ENCODE measurements around the gene TP53BP1.
A peak's percentile ranks its signal among the peaks of the same experiment; 100 is the strongest.

The TP53BP1 gene

DNA sequence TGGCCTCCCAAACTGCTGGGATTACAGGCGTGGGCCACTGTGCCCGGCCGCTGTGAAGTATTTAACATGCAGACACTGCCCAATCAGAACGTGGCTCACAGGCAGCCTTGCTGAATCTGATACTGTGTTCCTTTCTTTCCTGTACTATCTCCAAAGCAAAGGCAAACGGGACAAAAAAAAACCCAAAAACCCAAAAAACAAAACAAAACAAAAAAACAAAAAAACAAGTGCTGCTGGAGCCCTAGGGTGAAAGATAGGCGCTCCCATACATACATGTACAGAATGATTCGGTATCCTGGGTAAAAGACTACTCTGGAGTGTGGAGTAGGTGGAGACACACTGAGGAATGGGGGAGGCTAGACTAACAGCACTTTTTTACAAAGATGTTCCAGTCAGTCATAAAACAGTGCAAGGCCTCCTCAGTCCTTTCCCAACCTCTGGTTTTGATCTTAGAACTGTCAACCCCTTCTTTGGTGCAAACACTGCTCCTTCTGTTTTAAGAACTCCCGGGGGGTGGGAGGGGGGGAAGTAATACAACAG lies 16.8 kb upstream of the TP53BP1 start:
- Histone ChIP-seq H3K27me3 (ENCODE audit: control insufficient read depth in 1 of 2, insufficient read depth in 2 of 2, low read length in 2 of 2) (no peaks in the 10 kb centered on the region), H3K9me3 (ENCODE audit: control insufficient read depth in 2 of 2, low read length in 2 of 2) (no peaks in the 10 kb centered on the region), H3K36me3 (ENCODE audit: control insufficient read depth in 2 of 2, insufficient read depth in 2 of 2, low read length in 2 of 2) (no peaks in the 10 kb centered on the region), H3K4me3 (ENCODE audit: low read length in 2 of 2) (peak overlapping the region; percentile 90 to 97), H3K27ac (ENCODE audit: low read length) (peak overlapping the region; percentile 87), H3K4me1 (ENCODE audit: control insufficient read depth, insufficient read depth, low read length) (peaks cover 29% of the 10 kb centered on the region), H3K9ac (ENCODE audit: low read length in 2 of 2) (peak overlapping the region; percentile 60 to 84)

DNA sequence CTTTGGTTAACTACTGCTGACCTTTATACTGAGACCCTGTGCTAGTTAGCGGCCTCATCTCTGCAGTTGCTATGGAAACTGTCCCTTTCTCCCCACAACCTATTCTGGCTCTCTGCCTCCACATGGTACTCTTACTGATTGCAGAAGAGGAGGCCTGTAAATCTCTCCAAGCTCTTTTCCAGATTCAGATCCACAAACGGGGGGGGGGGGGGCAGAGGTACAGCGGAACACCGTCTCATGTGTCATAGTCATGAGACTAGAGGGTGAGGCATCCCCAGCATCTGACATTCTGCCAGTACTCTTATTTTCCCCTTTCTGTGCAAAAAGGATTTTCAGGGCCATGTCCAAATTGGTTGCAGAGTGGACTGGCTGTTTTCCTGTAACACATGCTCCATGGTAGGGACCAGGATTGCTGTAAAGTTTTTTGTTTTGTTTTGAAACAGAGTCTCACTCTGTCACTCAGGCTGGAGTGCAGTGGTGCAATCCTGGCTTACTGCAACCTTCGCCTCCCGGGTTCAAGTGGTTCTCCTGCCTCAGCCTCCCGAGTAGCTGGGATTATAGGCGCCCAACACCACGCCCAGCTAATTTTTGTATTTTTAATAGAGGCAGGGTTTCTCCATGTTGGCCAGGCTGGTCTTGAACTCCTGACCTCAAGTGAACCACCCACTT lies 16.2 kb upstream of the TP53BP1 start:
- H3K4me3 ChIP-seq (ENCODE audit: low read length in 2 of 2) = peak overlapping the region; percentile 8 to 90
- peaks cover 29% of the 10 kb centered on the region for H3K4me1 ChIP-seq (ENCODE audit: control insufficient read depth, insufficient read depth, low read length)
- no peaks in the 10 kb centered on the region for H3K9me3 ChIP-seq (ENCODE audit: control insufficient read depth in 2 of 2, low read length in 2 of 2)
- no peaks in the 10 kb centered on the region for H3K27me3 ChIP-seq (ENCODE audit: control insufficient read depth in 1 of 2, insufficient read depth in 2 of 2, low read length in 2 of 2)
- peak overlapping the region in 1 of 2 donors; percentile 15 for H3K9ac ChIP-seq (ENCODE audit: low read length in 2 of 2)
- peak overlapping the region; percentile 87 for H3K27ac ChIP-seq (ENCODE audit: low read length)
- H3K36me3 ChIP-seq (ENCODE audit: control insufficient read depth in 2 of 2, insufficient read depth in 2 of 2, low read length in 2 of 2) = no peaks in the 10 kb centered on the region

- no peak overlapping the region for H3K4me3 ChIP-seq (ENCODE audit: low read length in 2 of 2)
- H3K4me1 ChIP-seq (ENCODE audit: control insufficient read depth, insufficient read depth, low read length) = peaks cover 29% of the 10 kb centered on the region
- no peaks in the 10 kb centered on the region for H3K27me3 ChIP-seq (ENCODE audit: control insufficient read depth in 1 of 2, insufficient read depth in 2 of 2, low read length in 2 of 2)
- H3K36me3 ChIP-seq (ENCODE audit: control insufficient read depth in 2 of 2, insufficient read depth in 2 of 2, low read length in 2 of 2) = no peaks in the 10 kb centered on the region
- H3K9me3 ChIP-seq (ENCODE audit: control insufficient read depth in 2 of 2, low read length in 2 of 2) = no peaks in the 10 kb centered on the region
- H3K27ac ChIP-seq (ENCODE audit: low read length) = no peak overlapping the region
- no peak overlapping the region for H3K9ac ChIP-seq (ENCODE audit: low read length in 2 of 2)
Measured at GRCh38 chr15:43508421-43508820, 15.5 kb upstream of the TP53BP1 start.

DNA sequence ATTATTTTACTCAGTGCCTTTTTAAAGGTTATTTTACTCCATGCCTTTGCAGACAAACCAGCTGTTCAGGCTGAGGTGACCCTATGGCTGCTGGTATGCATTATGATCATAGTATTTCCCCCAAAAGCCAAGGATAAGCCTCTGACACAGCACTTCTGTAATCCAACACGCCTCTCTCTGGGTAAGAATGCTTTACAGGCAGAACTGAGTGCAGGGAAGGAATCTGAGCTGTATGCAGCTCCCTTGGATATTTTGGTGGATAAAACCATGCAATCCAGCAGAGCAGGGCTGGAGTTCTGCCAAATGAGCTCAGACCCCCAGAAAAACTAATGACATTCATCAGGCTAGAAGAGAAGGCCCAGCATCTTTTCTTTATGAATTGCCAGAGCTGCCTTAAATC lies 12.8 kb upstream of the TP53BP1 start:
- no peak overlapping the region for H3K27ac ChIP-seq (ENCODE audit: low read length)
- H3K27me3 ChIP-seq (ENCODE audit: control insufficient read depth in 1 of 2, insufficient read depth in 2 of 2, low read length in 2 of 2) = no peaks in the 10 kb centered on the region
- H3K9ac ChIP-seq (ENCODE audit: low read length in 2 of 2) = no peak overlapping the region

DNA sequence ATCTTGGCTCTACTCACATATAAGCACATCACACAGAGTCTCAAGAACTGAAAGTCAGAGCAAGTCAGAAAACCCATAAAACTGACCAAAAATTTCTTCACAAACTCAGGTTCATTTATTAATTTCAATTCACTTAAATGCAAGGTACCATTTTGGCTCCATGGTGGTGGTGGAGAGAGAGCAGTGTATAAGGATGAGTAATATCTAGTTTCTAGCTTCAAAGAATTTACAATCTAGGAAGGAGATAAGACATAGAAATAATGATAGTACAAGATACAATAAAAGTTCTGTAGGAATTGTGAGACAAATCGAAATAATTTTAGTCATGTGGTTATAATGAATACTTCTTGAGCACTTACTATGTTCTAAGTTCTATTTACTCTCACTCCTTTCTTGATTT lies 6.7 kb upstream of the TP53BP1 start:
- H3K27ac ChIP-seq (ENCODE audit: low read length) = no peak overlapping the region
- H3K9me3 ChIP-seq (ENCODE audit: control insufficient read depth in 2 of 2, low read length in 2 of 2) = no peaks in the 10 kb centered on the region
- H3K4me1 ChIP-seq (ENCODE audit: control insufficient read depth, insufficient read depth, low read length) = no peaks in the 10 kb centered on the region
- no peaks in the 10 kb centered on the region for H3K27me3 ChIP-seq (ENCODE audit: control insufficient read depth in 1 of 2, insufficient read depth in 2 of 2, low read length in 2 of 2)
- H3K4me3 ChIP-seq (ENCODE audit: low read length in 2 of 2) = no peak overlapping the region
- no peak overlapping the region for H3K9ac ChIP-seq (ENCODE audit: low read length in 2 of 2)
- H3K36me3 ChIP-seq (ENCODE audit: control insufficient read depth in 2 of 2, insufficient read depth in 2 of 2, low read length in 2 of 2) = no peaks in the 10 kb centered on the region

More for the DNA sequence above, 12.8 kb upstream of the TP53BP1 start:
- Histone ChIP-seq H3K9me3 (ENCODE audit: control insufficient read depth in 2 of 2, low read length in 2 of 2) (no peaks in the 10 kb centered on the region), H3K4me3 (ENCODE audit: low read length in 2 of 2) (no peak overlapping the region), H3K4me1 (ENCODE audit: control insufficient read depth, insufficient read depth, low read length) (peaks cover 17% of the 10 kb centered on the region), H3K36me3 (ENCODE audit: control insufficient read depth in 2 of 2, insufficient read depth in 2 of 2, low read length in 2 of 2) (no peaks in the 10 kb centered on the region)

DNA sequence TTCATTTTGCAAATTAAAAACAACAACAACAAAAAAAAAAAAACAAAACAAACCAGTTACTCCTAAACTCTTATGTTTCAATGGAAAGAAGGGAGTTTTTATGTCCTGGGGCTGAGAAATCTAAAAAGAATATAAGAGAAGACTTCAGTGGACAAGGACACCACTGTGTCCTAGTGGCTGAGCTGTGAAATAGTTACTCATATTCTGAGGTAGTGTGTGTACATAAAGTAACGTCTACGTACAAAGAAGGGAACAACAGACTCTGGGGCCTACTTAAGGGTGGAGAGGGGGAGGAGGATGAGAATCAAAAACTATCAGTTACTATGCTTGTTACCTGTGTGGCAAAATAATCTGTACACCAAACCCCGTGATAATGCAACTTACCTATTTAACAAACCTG lies 6.0 kb upstream of the TP53BP1 start:
- no peaks in the 10 kb centered on the region for H3K36me3 ChIP-seq (ENCODE audit: control insufficient read depth in 2 of 2, insufficient read depth in 2 of 2, low read length in 2 of 2)
- H3K4me1 ChIP-seq (ENCODE audit: control insufficient read depth, insufficient read depth, low read length) = no peaks in the 10 kb centered on the region
- no peak overlapping the region for H3K27ac ChIP-seq (ENCODE audit: low read length)
- H3K4me3 ChIP-seq (ENCODE audit: low read length in 2 of 2) = no peak overlapping the region
- H3K9me3 ChIP-seq (ENCODE audit: control insufficient read depth in 2 of 2, low read length in 2 of 2) = no peaks in the 10 kb centered on the region
- H3K9ac ChIP-seq (ENCODE audit: low read length in 2 of 2) = no peak overlapping the region
- no peaks in the 10 kb centered on the region for H3K27me3 ChIP-seq (ENCODE audit: control insufficient read depth in 1 of 2, insufficient read depth in 2 of 2, low read length in 2 of 2)

DNA sequence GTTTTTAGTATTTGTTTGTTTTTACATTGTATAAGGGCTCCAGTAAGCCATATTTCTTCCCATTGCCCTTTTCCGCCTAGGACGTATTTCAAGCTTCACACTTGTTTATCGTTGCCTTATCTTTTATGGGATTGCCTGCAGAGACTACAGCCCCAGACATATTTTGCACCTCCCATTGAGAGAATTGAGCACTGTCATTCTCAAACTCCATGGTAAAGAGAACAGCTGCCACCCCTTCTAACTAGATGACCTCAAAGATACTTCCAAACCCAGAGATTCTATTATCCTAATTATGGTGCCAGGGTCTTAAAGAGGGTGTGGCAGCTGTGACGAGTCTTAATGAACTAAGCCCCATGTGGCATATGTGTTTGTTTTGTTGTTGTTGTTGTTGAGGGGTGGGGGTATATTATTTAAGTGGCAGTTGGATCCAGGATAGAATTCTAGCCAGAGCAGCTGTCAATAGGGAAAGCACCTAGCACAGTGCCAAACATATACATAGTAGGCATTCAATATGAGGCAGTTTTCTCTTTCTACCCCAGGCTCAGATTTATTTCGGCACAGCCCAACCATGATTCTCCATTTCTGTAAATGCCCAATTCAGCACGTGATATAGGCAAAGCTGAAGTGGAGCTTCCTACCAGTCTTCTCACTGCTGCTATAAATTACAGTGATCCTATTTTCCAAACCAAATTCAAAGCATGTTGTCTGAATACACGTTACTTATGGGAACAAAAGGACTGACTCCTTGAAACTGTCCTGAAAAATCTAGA lies 932 bp upstream of the TP53BP1 start:
- Histone ChIP-seq H3K27ac (ENCODE audit: low read length) (peak overlapping the region; percentile 64), H3K27me3 (ENCODE audit: control insufficient read depth in 1 of 2, insufficient read depth in 2 of 2, low read length in 2 of 2) (no peaks in the 10 kb centered on the region), H3K9ac (ENCODE audit: low read length in 2 of 2) (peak overlapping the region; percentile 79 to 87), H3K4me1 (ENCODE audit: control insufficient read depth, insufficient read depth, low read length) (peaks cover 13% of the 10 kb centered on the region), H3K9me3 (ENCODE audit: control insufficient read depth in 2 of 2, low read length in 2 of 2) (no peaks in the 10 kb centered on the region), H3K4me3 (ENCODE audit: low read length in 2 of 2) (peak overlapping the region; percentile 72 to 97), H3K36me3 (ENCODE audit: control insufficient read depth in 2 of 2, insufficient read depth in 2 of 2, low read length in 2 of 2) (peaks cover under 1 to 12% of the 10 kb centered on the region in 2 donors)

GRCh38 chr15:43492266-43492665 lies 690 bp downstream of the TP53BP1 start:
- H3K9ac ChIP-seq (ENCODE audit: low read length in 2 of 2) = peak overlapping the region; percentile 79 to 88
- H3K27me3 ChIP-seq (ENCODE audit: control insufficient read depth in 1 of 2, insufficient read depth in 2 of 2, low read length in 2 of 2) = no peaks in the 10 kb centered on the region
- H3K27ac ChIP-seq (ENCODE audit: low read length) = peak overlapping the region; percentile 64
- H3K4me1 ChIP-seq (ENCODE audit: control insufficient read depth, insufficient read depth, low read length) = peaks cover 13% of the 10 kb centered on the region
- H3K9me3 ChIP-seq (ENCODE audit: control insufficient read depth in 2 of 2, low read length in 2 of 2) = no peaks in the 10 kb centered on the region
- peaks cover 8 to 16% of the 10 kb centered on the region in 2 donors for H3K36me3 ChIP-seq (ENCODE audit: control insufficient read depth in 2 of 2, insufficient read depth in 2 of 2, low read length in 2 of 2)
- H3K4me3 ChIP-seq (ENCODE audit: low read length in 2 of 2) = peak overlapping the region; percentile 72 to 97

DNA sequence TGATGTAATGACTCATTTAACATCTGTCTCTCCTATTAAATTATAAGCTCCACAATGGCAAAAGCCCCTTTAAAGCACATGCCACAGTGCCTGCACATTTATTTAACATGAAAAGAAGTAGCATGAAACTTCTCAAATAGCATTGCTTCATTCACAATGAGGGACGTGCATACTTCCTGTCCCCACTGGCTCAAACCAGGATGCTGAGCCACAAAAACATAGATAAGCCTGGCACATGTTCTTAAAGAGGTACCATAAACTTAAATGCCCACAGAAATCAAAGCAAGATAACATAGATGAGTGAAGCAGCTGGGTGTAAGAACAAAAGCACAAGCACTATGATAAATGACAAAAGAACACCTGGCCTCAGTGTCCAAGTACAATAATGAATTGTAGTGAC lies 3.8 kb downstream of the TP53BP1 start:
- Histone ChIP-seq H3K27me3 (ENCODE audit: control insufficient read depth in 1 of 2, insufficient read depth in 2 of 2, low read length in 2 of 2) (no peaks in the 10 kb centered on the region), H3K9ac (ENCODE audit: low read length in 2 of 2) (no peak overlapping the region), H3K4me1 (ENCODE audit: control insufficient read depth, insufficient read depth, low read length) (peaks cover 13% of the 10 kb centered on the region), H3K9me3 (ENCODE audit: control insufficient read depth in 2 of 2, low read length in 2 of 2) (no peaks in the 10 kb centered on the region), H3K27ac (ENCODE audit: low read length) (no peak overlapping the region), H3K4me3 (ENCODE audit: low read length in 2 of 2) (no peak overlapping the region), H3K36me3 (ENCODE audit: control insufficient read depth in 2 of 2, insufficient read depth in 2 of 2, low read length in 2 of 2) (peaks cover 8 to 16% of the 10 kb centered on the region in 2 donors)

- Histone ChIP-seq H3K9me3 (ENCODE audit: control insufficient read depth in 2 of 2, low read length in 2 of 2) (no peaks in the 10 kb centered on the region), H3K27ac (ENCODE audit: low read length) (no peak overlapping the region), H3K36me3 (ENCODE audit: control insufficient read depth in 2 of 2, insufficient read depth in 2 of 2, low read length in 2 of 2) (peaks cover 8 to 16% of the 10 kb centered on the region in 2 donors), H3K4me3 (ENCODE audit: low read length in 2 of 2) (no peak overlapping the region), H3K9ac (ENCODE audit: low read length in 2 of 2) (no peak overlapping the region), H3K27me3 (ENCODE audit: control insufficient read depth in 1 of 2, insufficient read depth in 2 of 2, low read length in 2 of 2) (no peaks in the 10 kb centered on the region), H3K4me1 (ENCODE audit: control insufficient read depth, insufficient read depth, low read length) (peaks cover 13% of the 10 kb centered on the region)
Measured at GRCh38 chr15:43488790-43489189, 4.2 kb downstream of the TP53BP1 start.
